GM18520 (cell line): ENCODE results near the gene LGI4.

Experiments used
- ATAC-seq: cut with Tn5 transposase; IDR thresholded peaks from one replicate; pipeline ENCODE4 v1.9.1; 2021; ENCODE audit not compliant: unreplicated experiment

The LGI4 gene

GRCh38 chr19:35124098-35125060 lies 10.5 kb downstream of the LGI4 start:
- ATAC-seq: no peak

GRCh38 chr19:35123573-35123972 lies 11.3 kb downstream of the LGI4 start:
- no peak for ATAC-seq

- ATAC-seq: no peak
Observed at GRCh38 chr19:35122687-35123551, 11.9 kb downstream of the LGI4 start.

- no peak for ATAC-seq
Observed at GRCh38 chr19:35120898-35121297, 14.0 kb downstream of the LGI4 start.

- ATAC-seq: no peak
Observed at GRCh38 chr19:35120492-35120891, 14.4 kb downstream of the LGI4 start.

- no peak for ATAC-seq
Observed at GRCh38 chr19:35119578-35120155, 15.2 kb downstream of the LGI4 start.

GRCh38 chr19:35119091-35119490 lies 15.8 kb downstream of the LGI4 start:
- no peak for ATAC-seq

- no peak for ATAC-seq
Observed at GRCh38 chr19:35118268-35119020, 16.4 kb downstream of the LGI4 start.

GRCh38 chr19:35117799-35118198 lies 17.1 kb downstream of the LGI4 start:
- ATAC-seq: no peak

- ATAC-seq: no peak
Observed at GRCh38 chr19:35117116-35117515, 17.7 kb downstream of the LGI4 start.

GRCh38 chr19:35116072-35116801 lies 18.6 kb downstream of the LGI4 start:
- no peak for ATAC-seq

- no peak for ATAC-seq
Observed at GRCh38 chr19:35115177-35115951, 19.5 kb downstream of the LGI4 start, which contains the start of gene FXYD3. Gene FXYD3, plus strand, starts transcription at chr19:35115823. Its CDS starts 3,554 bp downstream, at chr19:35119377.

- ATAC-seq: no peak
Observed at GRCh38 chr19:35114353-35115176, 20.3 kb downstream of the LGI4 start.

- ATAC-seq: no peak
Observed at GRCh38 chr19:35112995-35113688, 21.7 kb downstream of the LGI4 start.

GRCh38 chr19:35110974-35111373 lies 23.9 kb downstream of the LGI4 start:
- ATAC-seq: no peak

GRCh38 chr19:35109395-35110112 lies 25.3 kb downstream of the LGI4 start:
- no peak for ATAC-seq

- no peak for ATAC-seq
Observed at GRCh38 chr19:35108730-35109129, 26.1 kb downstream of the LGI4 start.
